RCC 7860 (cell line): ENCODE results near the gene AURKB.

ENCODE experiments used
- DNase-seq: peaks from one replicate; pipeline ENCODE4 v3.0.0-alpha.2; 2015; ENCODE audit warnings: low spot score
- FAIRE-seq: peaks from 2 replicates; lab custom pipeline; 2012; peaks lifted over from hg19 to GRCh38; lab: Jason Lieb, UNC

Gene AURKB

DNA sequence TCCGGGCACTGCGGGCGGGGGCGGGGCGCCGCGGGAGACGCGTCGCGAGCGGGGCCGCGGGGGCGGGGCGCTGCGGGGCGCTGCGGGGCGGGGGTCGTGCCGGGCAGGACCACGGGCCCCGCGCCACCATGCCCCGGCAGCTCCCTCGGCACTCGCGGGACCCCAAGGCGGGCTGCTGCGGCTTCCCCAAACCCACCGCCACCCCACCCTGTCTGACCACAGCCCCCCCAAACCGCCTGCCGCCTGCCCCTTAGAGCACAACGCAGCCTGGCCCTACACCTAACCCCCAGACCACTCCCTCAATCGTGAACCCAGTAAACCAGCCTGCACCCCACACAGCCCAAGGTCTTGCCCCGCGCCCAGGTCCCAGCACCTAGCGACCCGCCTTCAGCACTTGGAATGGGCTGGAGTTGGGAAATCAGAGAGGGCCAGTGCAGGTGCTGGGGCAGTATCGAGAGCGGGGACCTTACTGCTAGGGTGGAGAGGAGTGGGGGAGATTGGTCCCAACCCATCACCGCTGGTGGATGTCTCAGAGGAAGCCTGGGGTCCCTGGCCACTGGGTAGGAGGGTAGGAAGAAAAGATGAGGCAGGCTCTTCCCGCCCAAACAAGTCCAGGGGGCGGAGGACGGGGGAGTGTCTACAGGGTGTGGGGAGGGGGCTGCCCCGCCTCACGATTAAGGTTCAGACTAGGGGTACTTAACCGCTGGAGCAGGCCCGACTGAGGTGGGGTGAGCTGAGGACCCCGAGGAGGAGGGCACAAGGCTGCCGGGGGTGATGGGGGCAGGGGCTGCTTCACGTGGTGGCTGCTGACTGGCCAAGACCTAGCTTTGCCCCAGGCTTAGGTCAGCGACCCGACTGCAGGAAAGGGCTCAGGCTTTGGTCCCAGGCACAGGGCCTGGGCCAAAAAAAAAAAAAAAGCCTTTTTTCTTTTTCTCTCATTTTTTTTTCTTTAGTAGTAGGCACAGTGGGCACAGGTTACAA lies 47.1 kb downstream of the AURKB start:
- FAIRE-seq: no peak
- DNase-seq: no peak

- DNase-seq (no peak), FAIRE-seq (no peak)
These were observed 48.0 kb downstream of the AURKB start, which contains the start of gene VAMP2 for GRCh38 chr17:8162233-8162996. Gene VAMP2, minus strand, starts transcription at chr17:8162948. Its CDS starts 69 bp downstream, at chr17:8162879.

GRCh38 chr17:8161289-8162232 lies 48.8 kb downstream of the AURKB start:
- no peak for DNase-seq
- FAIRE-seq: no peak

DNA sequence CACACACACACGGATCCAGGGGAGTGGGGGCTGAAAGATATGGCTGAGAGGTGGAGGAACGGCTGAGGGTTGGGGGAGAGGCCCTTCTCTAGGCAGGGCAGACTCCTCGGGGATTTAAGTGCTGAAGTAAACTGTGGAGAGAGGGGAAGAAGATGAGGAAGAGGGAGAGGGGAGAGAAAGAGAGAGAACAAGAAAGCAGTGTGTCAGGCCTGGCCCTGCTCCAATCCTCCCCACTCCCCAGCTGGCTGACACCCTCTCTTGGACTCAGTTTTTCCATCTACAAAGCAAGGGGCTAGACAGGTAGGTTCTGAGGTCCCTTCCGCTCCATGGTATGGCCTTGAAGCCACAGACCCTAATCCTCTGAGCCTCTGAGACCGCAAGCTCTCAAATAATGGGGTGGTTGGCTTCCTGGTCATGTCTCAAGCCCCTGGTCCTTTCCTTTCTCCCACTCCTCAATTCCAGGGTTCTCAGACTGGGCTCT lies 49.6 kb downstream of the AURKB start:
- FAIRE-seq (no peak), DNase-seq (no peak)

DNA sequence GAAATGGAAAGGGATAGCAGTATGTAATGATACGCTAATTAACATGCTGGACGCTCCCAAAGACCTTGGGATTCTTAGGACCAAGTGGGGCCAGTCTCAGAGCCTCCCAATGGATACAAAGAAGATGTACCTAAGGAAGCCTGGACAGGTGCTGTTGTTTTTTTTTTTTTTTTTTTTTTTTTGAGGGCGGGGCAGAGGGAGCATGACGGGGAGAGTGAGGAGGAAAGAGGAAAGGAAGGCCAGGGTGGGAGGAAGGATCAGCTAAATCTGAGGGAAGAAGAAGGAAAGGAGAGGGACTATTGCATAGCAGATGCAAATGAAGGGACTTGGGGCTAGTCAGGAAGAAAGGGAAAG lies 50.2 kb downstream of the AURKB start:
- DNase-seq (no peak), FAIRE-seq (no peak)

DNA sequence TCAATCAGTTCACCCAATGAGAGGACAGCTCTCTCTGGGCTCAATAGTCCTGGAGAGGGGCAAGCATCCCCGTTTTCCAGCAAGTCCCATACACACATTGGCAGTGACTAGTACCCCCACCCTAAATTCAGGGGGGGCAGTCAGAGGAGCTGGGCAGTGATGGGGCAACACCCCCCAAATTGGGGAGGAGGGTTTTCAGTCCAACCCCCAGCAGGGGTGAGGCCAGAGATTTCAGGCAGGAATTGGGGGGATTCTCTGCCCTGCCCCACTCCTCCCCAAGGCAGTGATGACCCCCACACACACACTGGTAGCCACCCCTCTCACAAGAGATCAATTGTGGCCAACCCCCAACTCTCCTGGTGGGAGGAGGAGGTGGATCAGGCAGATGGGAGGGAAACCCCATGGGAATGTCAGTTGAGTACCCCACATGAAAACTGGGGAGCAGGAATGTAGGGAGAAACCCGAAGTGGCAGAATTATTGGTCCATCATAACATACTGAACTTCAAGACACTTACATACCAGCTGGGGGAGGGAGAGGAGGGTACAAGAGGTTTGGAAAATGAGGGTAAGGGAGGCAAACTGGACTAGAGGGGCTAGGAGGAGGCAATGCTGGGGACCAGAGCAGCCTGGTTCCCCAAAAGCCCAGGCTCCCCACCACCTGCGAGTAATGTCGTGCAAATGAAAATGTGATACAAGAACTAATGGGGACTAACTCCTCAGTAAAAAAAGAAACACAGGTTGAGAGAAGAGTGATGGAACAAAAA lies 50.7 kb downstream of the AURKB start:
- DNase-seq (no peak), FAIRE-seq (no peak)

GRCh38 chr17:8159032-8159400 lies 51.4 kb downstream of the AURKB start:
- FAIRE-seq: no peak

DNA sequence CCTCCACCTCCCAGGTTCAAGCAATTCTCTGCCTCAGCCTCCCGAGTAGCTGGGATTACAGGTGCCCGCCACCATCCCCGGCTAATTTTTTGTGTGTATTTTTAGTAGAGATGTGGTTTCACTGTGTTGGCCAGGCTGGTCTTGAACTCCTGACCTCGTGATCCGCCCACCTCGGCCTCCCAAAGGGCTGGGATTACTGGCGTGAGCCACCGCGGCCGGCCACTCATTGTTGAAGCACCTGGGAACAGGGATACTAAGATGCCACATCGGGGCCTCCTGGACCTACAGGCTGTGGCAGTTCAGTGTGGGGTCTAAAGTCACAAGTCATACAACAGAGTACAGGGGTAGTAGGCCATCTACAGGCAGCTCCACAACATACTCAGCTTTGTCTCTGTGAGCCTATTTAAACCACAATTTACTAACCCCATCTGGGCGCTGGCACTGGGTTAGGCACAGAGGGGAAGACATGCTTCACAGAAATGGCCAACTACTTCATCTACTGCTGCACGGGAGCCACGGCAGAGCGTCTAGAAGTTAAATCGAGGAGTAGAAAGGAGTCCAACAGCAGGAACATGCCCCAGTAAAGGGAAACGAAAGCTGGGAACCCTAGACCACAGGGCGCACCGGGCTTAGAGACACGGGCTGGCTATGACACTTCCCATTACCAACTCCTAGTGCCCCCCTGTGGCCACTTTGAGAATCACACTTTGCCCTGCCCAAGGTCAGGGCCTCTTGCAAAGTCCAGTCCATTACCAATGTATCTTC lies 51.9 kb downstream of the AURKB start:
- FAIRE-seq (peak; percentile 12), DNase-seq (peak; percentile 70)

More at GRCh38 chr17:8159032-8159400, 51.4 kb downstream of the AURKB start:
- no peak for DNase-seq

GRCh38 chr17:8156246-8156992 lies 54.0 kb downstream of the AURKB start:
- peak; percentile 94 for FAIRE-seq

DNA sequence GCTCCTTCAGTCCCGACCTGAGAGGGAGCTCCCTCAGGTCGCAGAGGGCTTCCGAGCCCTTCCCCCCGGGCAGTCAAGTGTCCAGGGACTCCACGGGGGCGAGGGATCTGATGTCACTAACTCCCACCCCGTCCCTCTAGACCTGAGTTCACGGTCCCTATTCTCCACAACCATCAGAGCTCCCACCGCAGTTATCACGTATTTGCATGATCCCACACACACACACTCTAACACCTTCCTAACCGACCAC lies 54.5 kb downstream of the AURKB start:
- FAIRE-seq (no peak), DNase-seq (no peak)

More at GRCh38 chr17:8156246-8156992, 54.0 kb downstream of the AURKB start:
- DNase-seq: peak; percentile 100

GRCh38 chr17:8155231-8155995 lies 55.0 kb downstream of the AURKB start:
- no peak for FAIRE-seq
- no peak for DNase-seq
